NT2/D1 (cell line): Measurements from ENCODE around the gene TMEM183A.

Experiments used
- SUZ12 ChIP-seq: IDR thresholded peaks from 2 replicates; pipeline ENCODE4 v1.6.1; 2011; ENCODE audit not compliant: insufficient read length, insufficient read depth; ENCODE audit errors: extremely low read depth
- YY1 ChIP-seq: IDR thresholded peaks from 2 replicates; pipeline ENCODE4 v1.6.1; 2011; ENCODE audit not compliant: insufficient read length, insufficient read depth

- no peak for TF ChIP-seq YY1
- no peak for TF ChIP-seq SUZ12
These were observed 38.8 kb downstream of the TMEM183A start for GRCh38 chr1:203045821-203046594.
